Fibroblast of upper back skin (primary cell): Measurements from ENCODE around the gene CASP2.

Experiments used
- DNase-seq: peaks from one replicate; pipeline ENCODE4 v3.0.0-alpha.2; 2013

Gene CASP2

GRCh38 chr7:143299346-143299745, 11.2 kb downstream of the CASP2 start:
- DNase-seq: no peak

GRCh38 chr7:143299840-143300239, 11.7 kb downstream of the CASP2 start:
- no peak for DNase-seq

GRCh38 chr7:143300959-143301935, 13.1 kb downstream of the CASP2 start:
- no peak for DNase-seq

- no peak for DNase-seq
Measured at GRCh38 chr7:143303733-143304132, 15.6 kb downstream of the CASP2 start.

GRCh38 chr7:143304938-143305337, 16.8 kb downstream of the CASP2 start:
- DNase-seq: no peak

- DNase-seq: no peak
Measured at GRCh38 chr7:143305423-143306070, 17.4 kb downstream of the CASP2 start.

GRCh38 chr7:143308632-143309031, 20.5 kb downstream of the CASP2 start:
- DNase-seq: no peak

- no peak for DNase-seq
Measured at GRCh38 chr7:143314127-143314526, 26.0 kb downstream of the CASP2 start.

- DNase-seq: no peak
Measured at GRCh38 chr7:143315776-143316175, 27.6 kb downstream of the CASP2 start, which contains the start of gene CLCN1. TSS of gene CLCN1 (plus strand) at chr7:143316111. CDS start at chr7:143316213, 102 bp downstream.

- no peak for DNase-seq
Measured at GRCh38 chr7:143316492-143316891, 28.3 kb downstream of the CASP2 start.

- DNase-seq: peak; percentile 68
Measured at GRCh38 chr7:143318661-143319060, 30.5 kb downstream of the CASP2 start.

GRCh38 chr7:143320620-143321019, 32.5 kb downstream of the CASP2 start:
- DNase-seq: no peak

GRCh38 chr7:143321242-143321641, 33.1 kb downstream of the CASP2 start:
- no peak for DNase-seq

- no peak for DNase-seq
Measured at GRCh38 chr7:143321734-143322133, 33.6 kb downstream of the CASP2 start.

GRCh38 chr7:143322760-143323633, 34.8 kb downstream of the CASP2 start:
- DNase-seq: no peak

GRCh38 chr7:143323653-143324052, 35.5 kb downstream of the CASP2 start:
- no peak for DNase-seq

GRCh38 chr7:143325240-143325639, 37.1 kb downstream of the CASP2 start:
- DNase-seq: no peak

- DNase-seq: no peak
Measured at GRCh38 chr7:143327903-143328302, 39.8 kb downstream of the CASP2 start.

GRCh38 chr7:143329471-143330170, 41.5 kb downstream of the CASP2 start:
- no peak for DNase-seq

- peak; percentile 84 for DNase-seq
Measured at GRCh38 chr7:143331179-143331801, 43.1 kb downstream of the CASP2 start.

- no peak for DNase-seq
Measured at GRCh38 chr7:143334244-143334643, 46.1 kb downstream of the CASP2 start.

GRCh38 chr7:143337216-143337615, 49.1 kb downstream of the CASP2 start:
- DNase-seq: no peak
